ENCODE measurements around the gene PCIF1. TPM values are rescaled to one million over a fixed set of nuclear protein-coding genes. Genes with fewer than 3 reads are reported as not detected.
"Not testable (repeated sequence)": the region's sequence is repeated elsewhere in the genome, so short reads cannot be mapped to it uniquely, and the experiment has no call there.

The PCIF1 gene
- total RNA-seq, 1 donor from 2014 or later, result 42.8 TPM

DNA sequence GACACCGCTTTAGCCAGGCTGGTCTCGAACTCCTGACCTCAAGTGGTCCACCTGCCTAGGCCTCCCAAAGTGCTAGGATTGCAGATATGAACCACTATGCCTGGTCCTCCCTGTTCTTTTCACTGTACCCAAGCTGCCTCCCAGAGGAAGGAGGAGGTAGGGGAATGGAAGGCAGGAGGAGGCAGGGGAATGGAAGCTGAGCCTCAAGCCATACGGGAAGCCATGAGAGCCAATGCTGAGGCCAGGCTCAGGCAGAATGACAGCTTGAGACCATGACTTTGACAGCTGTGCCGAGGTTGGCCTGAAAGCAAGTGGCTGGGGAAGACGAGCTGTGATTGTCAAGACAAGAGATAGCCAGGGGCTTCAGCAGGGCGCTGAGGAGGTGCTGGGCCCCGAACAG lies 51.1 kb downstream of the PCIF1 start:
- intact Hi-C loops (cut with micrococcal nuclease), result no loop called here

DNA sequence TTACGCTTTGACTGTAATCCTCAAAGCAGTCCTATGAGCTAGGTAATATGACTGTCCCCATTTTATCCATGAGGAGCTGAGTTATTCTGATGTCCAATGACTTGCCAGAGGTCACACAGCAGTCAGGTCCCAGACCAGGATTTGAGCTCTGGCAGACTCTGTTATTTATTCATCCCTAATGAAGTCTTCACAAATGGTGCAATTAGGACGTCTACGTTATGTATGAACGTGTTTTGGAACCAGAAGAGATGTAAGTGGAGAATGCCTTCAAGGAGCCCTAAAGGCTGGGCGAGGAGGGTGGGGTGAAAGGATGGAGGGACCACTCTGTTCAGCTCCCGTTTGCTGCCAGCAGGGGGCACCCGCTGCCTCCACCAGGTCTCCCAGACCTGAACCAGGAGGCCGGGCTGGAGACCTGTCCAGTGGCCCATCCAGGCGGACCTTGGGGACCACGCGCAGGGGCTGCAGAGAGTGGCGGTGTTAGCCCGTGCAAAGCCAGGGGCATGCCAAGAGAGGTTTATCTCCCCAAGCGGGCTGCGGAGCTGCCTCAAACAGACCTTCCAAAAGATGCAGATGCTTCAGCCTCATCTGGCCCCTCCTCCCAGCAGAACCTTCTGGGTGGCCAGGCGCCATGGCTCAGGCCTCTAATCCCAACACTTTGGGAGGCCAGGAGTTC lies 52.8 kb downstream of the PCIF1 start:
- intact Hi-C loops (cut with micrococcal nuclease), result loop anchor here (1.0 to 2.0 kb wide), 4 partner anchors 15 to 188 kb away; partner anchors contain the start of genes NCOA5 and ZNF335

DNA sequence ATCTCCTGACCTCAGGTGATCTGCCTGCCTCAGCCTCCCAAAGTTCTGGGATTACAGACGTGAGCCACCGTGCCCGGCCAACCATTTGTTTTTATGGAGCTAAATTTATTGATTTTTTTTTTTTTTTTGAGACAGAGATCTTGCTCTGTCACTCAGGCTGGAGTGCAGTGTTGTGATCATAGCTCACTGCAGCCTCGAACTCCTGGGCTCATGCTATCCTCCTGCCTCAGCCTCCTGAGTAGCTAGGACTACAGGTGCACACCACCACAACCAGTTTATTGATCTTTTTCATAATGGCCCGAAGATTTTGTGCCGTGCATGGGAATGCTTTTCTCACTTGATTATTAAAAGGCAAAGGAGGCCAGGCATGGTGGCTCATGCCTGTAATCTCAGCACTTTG lies 54.3 kb downstream of the PCIF1 start:
- intact Hi-C loops (cut with micrococcal nuclease), result not testable (repeated sequence)

DNA sequence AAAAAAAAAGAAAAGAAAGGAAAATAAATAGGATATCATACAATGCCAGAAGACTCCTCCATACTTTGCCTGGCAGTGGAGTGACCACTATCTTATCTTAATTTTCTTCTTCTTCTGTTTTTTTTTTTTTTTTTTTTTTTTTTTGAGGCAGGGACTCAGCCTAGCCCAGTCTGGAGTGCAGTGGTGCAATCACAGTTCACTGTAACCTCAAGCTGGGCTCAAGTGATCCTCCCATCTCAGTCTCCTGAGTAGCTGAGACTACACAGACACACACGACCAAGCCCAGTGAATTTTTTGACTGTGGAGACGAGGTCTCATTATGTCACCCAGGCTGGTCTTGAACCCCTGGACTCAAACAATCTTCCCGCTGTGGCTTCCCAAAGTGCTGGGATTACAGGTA lies 57.1 kb downstream of the PCIF1 start:
- intact Hi-C loops (cut with micrococcal nuclease), result no loop called here

DNA sequence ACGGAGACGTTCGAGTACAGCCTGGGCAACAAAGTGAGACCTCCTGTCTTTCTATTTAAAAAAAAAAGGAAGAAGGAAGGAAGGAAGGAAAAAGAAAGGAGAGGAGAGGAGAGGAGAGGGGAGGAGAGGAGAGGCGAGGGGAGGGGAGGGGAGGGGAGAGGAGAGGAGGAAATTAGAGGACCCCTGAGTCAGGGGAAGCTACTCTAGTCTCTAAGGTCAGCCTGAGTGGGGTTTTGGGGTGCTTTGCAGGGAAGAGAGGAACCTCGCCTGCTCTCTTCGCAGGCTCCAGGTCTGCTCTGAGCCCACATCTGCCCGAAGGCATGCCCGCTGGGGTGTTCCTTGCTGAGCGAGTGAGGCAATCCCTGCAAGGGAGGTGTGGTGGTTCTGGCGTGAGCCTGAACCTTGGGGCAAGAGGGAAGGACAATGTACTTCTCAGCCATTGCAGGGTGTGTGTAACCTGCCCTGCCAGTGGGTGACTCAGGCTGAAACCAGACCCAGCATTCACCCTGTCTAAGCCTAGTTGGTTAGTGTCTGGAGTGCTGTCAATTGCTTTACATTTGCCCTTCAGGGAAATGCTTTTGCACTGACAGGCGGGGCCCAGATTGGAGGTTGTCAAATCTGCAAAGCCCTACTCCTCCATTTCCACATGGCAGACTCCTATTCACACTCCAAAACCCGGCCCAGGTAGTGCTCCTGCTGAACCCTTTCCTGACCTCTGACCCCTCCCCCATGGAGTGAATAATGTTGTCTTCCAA lies 58.9 kb downstream of the PCIF1 start:
- intact Hi-C loops (cut with micrococcal nuclease), result no loop called here

DNA sequence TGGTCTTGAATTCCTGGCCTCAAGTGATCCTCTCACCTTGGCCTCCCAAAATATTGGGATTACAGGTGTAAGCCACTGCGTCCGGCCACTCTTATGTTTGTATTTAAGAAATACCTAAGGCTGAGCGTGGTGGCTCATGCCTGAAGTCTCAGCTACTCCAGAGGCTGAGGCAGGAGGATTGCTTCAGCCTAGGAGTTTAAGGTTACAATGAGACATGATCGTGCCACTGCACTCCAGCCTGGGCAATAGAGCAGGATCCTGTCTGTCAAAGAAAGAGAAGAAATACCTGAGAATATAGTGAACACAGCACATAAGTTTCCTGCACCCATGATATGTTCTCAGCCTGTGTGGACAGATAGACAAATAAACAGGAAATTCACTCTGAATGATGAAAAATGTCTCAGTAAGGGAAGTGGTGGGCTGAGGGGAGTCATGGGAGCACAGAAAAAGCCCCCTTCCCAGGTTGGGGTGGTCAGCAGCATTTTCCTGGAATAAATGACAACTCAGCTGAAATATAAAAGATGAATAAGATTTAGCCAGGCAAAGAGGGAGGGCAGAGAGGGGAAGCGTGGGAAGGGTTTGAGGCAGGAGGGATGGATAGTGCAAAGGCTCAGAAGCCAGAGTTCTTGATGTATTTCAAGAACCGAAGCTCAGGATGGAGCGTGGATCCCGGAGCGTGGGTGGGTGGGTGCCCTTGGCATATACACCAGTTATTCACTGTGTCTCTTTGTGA lies 60.4 kb downstream of the PCIF1 start:
- intact Hi-C loops (cut with micrococcal nuclease), result no loop called here

DNA sequence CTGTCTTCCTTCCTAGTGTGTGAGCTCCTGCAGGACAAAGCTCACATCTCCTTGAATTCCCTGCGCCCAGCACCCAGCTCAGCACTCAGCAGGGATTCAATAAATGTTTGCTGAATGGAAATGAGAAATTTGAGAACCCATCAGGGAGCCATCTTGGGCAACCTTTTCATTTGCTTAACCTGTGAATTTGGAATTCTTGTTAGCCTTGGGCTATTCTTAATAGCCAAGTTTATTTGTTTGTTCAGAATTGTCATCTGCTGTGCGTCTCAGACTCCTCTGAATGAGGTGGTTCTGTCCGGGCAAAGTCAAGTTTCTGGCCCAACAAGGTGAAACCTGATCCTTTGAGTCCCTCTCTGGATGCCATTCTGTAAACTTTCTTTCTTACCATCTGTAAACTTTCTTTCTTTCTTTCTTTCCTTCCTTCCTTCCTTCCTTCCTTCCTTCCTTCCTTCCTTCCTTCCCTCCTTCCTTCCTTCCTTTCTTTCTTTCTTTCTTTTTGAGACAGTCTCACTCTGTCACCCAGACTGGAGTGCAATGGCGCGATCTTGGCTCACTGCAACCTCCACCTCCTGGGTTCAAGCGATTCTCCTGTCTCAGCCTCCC lies 61.1 kb downstream of the PCIF1 start:
- intact Hi-C loops (cut with micrococcal nuclease), result not testable (repeated sequence)

DNA sequence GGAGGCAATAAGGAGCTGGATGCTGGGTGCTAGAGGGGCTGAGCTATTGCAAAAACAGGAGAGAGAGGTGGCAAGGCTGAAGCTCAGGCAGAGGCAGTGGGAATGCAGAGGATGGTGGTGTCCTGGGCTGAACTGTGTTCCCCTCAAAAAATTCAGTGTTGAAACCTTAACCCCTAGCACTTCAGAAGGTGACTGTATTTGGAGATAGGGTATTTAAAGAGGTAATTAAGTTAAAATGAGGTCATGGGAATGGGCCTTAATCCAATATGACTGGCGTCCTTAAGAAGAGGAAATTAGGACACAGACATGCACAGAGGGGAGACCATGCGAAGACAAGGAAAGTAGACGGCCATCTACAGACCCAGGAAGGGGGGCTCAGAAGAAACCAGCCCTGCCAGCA lies 62.7 kb downstream of the PCIF1 start:
- intact Hi-C loops (cut with micrococcal nuclease), result no loop called here

Other genes starting within 250 kb of the PCIF1 start
- not detected in 2 replicates for gene WFDC13, start 232.6 kb upstream of the PCIF1 start, total RNA-seq
- gene WFDC10B, start 229.7 kb upstream of the PCIF1 start, total RNA-seq, result not detected in 2 replicates
- not detected in 2 replicates for gene SPINT4, start 212.3 kb upstream of the PCIF1 start, total RNA-seq
- not detected in 2 replicates for gene WFDC3, start 142.8 kb upstream of the PCIF1 start, total RNA-seq
- gene DNTTIP1, start 142.7 kb upstream of the PCIF1 start, total RNA-seq, result 32.2 and 33.6 TPM in 2 replicates
- 132 and 140 TPM in 2 replicates for gene UBE2C, start 122.0 kb upstream of the PCIF1 start, total RNA-seq
- gene TNNC2, start 107.4 kb upstream of the PCIF1 start, total RNA-seq, result not detected in 2 replicates
- gene SNX21, start 100.9 kb upstream of the PCIF1 start, total RNA-seq, result 0.24 and 0.59 TPM in 2 replicates
- gene ACOT8, start 77.3 kb upstream of the PCIF1 start, total RNA-seq, result 33.9 TPM in 2 replicates
- gene ZSWIM3, start 77.1 kb upstream of the PCIF1 start, total RNA-seq, result 6.4 and 7.4 TPM in 2 replicates
- gene ZSWIM1, start 53.5 kb upstream of the PCIF1 start, total RNA-seq, result 6.1 and 6.6 TPM in 2 replicates
- 0.49 and 0.76 TPM in 2 replicates for gene SPATA25, start 47.1 kb upstream of the PCIF1 start, total RNA-seq
- 1.5 TPM in 2 replicates for gene NEURL2, start 43.5 kb upstream of the PCIF1 start, total RNA-seq
- gene CTSA, start 43.3 kb upstream of the PCIF1 start, total RNA-seq, result 71.3 and 72.3 TPM in 2 replicates
- 0.49 and 0.88 TPM in 2 replicates for gene PLTP, start 22.5 kb upstream of the PCIF1 start, total RNA-seq
- gene ZNF335, start 37.5 kb downstream of the PCIF1 start, total RNA-seq, result 42.0 and 43.3 TPM in 2 replicates
- gene MMP9, start 74.2 kb downstream of the PCIF1 start, total RNA-seq, result 1.5 and 1.7 TPM in 2 replicates
- 0.49 and 0.88 TPM in 2 replicates for gene SLC12A5, start 94.5 kb downstream of the PCIF1 start, total RNA-seq
- 36.5 and 40.2 TPM in 2 replicates for gene NCOA5, start 155.3 kb downstream of the PCIF1 start, total RNA-seq
- gene CD40, start 183.6 kb downstream of the PCIF1 start, total RNA-seq, result 1.7 and 3.2 TPM in 2 replicates

Data from T-helper 1 cell treated with Interleukin-12 subunit alpha and Interleukin-12 subunit beta and Interleukin-4 antibody, amounts not matched to agents 30 ng/mL and 1 ng/mL, for 36 hours (primary cell).